ENCODE measurements around the gene CER1.

- TF ChIP-seq, protein P1, sequence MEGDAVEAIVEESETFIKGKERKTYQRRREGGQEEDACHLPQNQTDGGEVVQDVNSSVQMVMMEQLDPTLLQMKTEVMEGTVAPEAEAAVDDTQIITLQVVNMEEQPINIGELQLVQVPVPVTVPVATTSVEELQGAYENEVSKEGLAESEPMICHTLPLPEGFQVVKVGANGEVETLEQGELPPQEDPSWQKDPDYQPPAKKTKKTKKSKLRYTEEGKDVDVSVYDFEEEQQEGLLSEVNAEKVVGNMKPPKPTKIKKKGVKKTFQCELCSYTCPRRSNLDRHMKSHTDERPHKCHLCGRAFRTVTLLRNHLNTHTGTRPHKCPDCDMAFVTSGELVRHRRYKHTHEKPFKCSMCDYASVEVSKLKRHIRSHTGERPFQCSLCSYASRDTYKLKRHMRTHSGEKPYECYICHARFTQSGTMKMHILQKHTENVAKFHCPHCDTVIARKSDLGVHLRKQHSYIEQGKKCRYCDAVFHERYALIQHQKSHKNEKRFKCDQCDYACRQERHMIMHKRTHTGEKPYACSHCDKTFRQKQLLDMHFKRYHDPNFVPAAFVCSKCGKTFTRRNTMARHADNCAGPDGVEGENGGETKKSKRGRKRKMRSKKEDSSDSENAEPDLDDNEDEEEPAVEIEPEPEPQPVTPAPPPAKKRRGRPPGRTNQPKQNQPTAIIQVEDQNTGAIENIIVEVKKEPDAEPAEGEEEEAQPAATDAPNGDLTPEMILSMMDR (IDR thresholded peaks at IDR 0.05), result no peak
- TF ChIP-seq POLR2A (IDR thresholded peaks at IDR 0.05), result no peak
Observed at GRCh38 chr9:14670718-14671117, 51.8 kb downstream of the CER1 start.

Data from testis (tissue), 2 donors.